ENCODE data around the gene MYT1.

DNA sequence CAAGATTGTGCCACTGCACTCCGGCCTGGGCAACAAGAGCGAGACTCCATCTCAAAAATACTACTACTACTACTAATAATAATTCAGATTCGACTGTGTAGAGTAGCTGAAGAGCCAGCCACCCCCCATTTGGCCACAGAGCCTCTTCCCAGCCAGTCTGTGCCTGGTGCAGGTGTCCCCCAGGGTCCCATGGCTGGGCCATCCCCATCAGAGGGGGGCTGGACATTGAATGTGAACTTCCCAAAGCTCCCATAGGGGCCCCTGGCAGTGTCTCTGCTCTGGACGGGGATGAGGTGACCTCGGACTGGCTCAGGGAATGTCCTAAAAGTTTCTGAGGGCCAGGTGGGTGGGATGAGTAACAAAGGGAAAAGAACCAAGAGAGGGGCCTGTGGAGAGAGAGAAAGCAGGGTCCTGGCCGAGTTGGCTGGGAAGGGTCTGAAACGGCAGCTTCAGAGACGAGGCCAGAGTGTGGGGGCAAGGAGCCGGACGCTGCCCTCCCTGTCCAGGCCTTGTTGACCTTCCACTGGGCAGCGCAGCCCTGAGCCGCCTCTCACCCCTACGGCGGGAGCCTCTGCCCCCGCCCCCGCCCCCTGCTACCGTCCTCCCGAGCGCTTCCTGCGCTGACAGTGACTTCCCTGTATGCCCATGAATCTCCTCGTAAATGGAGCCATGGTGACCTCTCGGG lies 66.4 kb downstream of the MYT1 start:
- TF ChIP-seq CTCF (conservative IDR thresholded peaks at IDR 0.05 in 1 of 2, IDR thresholded peaks at IDR 0.05 in 1 of 2; ENCODE audit: low read depth in 1 of 2, low read length in 2 of 2) (no peak), EZH2 (IDR thresholded peaks at IDR 0.05; ENCODE audit: low read length, missing control alignments) (no peak)
